ENCODE results near the gene ME3.
"Not testable (repeated sequence)": the region's sequence is repeated elsewhere in the genome, so short reads cannot be mapped to it uniquely, and the experiment has no call there.

ME3 gene

DNA sequence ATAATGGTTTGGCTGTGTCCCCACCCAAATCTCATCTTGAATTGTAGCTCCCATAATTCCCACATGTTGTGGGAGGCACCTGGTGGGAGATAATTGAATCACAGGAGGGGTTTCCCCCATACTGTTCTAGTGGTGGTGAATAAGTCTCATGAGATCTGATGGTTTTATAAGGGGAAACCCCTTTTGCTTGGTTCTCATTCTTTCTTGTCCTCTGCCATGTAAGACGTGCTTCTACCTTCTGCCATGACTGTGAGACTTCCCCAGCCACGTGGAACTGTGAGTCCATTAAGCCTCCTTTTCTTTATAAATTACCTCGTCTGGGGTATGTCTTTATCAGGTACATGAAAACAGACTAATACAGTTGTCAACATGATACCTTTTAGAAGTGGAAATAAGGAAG is 53.0 kb downstream of the ME3 start:
- DNase-seq = not testable (repeated sequence)

DNA sequence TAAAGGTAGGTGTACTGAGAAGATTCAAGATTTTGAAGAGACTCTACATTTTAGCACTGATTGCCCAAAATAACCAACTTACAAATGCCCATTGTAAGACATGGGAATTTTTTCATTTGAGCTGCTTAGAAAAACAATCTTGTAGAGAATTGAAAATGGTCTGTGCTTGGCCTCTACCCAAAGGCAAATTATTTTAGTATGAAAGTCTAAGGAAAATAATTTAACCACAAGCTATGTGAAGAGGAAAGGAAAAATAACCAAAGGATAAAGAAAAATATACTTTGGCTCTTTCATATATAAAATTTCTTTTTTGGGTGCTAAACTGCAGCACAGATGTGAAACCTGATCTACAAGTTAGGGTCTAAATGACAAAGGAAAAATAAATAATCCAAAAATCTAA is 54.9 kb downstream of the ME3 start:
- DNase-seq = peak; percentile 88

DNA sequence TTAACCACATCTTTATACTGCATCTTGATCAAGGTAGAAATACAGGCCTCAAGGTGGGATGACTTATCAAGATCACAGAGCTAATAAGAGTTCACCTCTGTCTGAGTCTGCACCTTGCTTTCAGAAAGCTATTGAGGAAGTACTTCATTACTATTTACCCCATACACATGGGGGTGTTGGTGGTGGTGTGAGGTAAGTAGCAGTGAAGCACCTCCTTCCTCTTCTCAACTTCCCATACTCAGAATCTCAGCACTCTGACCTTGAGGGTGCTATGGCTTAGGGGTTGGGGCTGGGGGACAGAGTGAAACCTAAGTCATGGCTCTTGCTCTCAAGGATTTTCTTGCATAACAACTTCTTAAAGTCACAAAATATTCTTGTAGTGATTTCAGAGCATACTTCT is 56.9 kb downstream of the ME3 start:
- DNase-seq = no peak

DNA sequence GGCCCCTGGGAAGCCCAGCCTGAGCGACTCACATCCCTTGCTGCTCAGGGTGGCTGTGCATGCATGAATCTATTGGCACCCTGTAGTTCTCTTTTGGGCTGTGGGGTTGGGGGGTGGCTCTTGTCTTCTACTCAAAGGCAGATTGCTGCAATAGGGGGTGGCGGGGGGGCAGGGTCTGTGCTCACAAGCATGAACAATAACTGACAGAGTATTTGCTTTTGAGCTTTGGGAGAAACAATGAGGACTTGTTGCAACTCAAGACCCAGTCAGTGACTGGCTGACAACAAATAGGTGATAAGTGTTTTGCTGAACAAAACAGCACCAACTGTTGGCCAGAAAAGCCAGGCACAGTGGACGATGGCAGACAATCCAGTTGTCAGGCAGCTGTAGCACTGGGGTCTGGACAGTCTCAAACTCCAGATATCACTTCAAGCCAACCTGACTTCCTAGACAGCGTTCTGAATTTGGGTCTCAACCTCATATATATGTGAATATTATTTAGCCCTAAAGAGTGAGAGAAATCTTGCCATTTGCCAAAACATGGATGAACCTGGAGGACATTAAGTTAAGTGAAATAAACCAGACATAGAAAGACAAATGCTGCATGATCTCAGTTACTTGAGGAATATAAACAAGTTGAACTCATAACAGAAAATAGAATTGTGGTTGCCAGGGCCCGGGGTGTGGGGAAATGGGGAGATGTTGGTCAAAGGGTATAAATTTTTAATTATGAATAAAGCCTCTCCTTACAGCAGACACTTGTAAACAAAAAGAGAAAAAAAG is 61.7 kb downstream of the ME3 start:
- DNase-seq = no peak

DNA sequence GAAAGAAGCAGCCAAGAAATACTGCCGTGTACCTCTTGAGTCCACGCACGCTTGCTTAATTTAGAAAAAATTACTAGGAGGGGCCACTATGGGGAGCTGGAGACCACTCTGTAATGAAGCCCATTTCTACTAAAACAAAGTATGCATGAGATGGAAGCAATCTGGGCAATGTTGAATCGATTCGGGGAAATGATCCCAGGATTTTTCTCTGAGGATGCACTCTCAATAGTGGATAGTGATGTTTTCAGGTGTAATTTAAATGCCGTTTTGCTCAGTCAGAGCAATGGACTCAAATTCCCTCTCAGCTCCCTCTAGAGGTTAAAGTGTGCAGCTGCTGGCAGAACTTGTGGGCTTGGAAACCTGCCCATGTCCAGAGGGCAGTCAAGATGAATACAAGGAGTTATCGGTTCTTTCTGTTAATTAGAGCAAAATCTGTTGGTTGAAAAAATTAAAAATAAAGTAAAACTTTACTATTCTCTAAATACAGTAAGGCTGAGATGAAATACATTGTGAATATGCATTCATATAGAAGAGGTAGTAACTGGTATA is 64.1 kb downstream of the ME3 start:
- DNase-seq = peak; percentile 80

DNA sequence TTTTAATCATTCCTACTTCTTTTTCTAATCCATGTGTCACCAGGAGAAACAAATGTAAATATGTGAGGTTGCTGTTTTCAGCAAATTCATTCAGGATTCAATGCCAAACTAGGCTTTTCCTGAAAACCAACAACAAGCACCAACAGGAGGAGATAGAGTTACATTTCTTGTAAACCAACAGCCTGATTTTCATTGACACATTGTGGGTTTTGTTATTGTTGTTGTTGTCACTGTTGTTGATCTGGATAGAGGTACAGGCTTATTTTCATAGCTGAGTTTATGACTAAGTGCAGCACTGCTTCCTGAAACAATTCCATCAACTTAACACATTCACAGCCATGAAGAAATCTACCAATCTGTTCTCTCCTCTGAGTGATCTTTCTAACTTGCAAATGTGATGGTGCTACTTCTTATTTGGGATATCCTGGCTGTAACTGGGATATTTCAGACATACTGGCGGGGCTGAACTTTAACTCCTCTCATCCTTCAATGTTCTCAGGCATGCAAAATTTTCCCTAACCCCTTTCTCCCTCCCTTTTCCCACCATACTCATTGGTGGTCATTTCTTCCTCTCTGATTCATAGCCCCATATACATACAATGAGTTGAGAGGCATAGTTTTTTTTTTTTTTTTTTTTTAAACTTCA is 65.5 kb downstream of the ME3 start:
- peak; percentile 69 for DNase-seq

DNA sequence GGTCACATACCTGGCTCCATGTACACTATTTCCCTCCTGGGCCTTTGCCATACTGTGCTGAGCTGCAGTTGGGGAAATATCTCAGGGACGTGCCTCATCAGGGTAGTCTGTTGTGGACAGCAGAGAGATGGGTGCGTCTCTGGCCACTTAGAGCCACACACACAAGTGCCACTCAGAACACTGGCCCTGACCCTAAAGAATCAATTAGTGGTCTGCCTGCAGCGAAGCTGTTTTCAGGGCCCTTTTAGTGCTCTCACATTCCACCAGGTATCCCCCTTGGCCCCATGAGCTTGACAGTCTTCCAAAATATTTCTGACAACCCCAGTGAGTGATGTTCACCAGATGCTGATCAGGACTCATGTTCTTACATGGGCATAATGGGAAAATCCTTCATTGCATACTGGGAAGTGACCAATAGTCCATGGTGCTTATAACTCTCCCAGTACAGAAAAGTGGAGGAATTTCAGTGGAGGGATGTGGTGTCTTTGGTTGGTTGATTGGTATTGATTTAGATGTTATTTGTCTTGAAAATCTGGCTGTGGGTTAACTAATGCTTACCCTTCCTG is 66.1 kb downstream of the ME3 start:
- DNase-seq = no peak

DNA sequence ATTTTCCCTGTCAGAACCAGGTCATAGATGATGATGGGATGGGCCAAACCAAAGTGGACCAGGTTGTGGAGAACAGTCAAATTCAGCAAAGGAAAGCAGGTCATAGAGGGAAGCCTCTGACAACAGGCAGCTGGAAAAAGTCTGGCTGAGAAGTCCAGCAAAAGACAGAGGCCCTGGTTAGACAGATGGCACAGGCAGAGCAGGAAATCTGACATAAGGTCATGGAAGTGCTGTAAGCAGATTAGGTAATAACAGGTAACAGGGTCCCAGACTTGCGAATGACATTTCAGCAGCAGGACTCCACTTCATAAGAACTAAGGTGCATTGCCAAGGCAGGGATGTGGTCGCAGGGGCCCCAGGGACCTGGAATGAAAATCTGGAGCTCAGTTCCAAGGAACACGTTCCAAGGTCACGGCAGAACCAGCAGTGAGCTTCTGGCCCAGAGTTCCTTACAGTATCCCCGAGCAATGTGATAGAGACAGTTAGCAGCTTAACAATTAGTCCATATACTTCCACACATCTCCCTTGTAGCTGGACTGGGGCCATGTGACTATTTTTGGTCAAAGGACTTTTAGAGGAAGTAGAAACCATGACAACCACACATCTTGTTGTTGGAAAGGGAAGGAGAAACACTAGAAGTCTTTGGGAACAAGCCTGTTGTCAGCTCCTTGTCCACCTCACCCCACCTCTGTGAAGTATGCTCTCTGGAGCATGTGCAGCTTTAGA is 75.4 kb downstream of the ME3 start:
- peak; percentile 54 for DNase-seq

DNA sequence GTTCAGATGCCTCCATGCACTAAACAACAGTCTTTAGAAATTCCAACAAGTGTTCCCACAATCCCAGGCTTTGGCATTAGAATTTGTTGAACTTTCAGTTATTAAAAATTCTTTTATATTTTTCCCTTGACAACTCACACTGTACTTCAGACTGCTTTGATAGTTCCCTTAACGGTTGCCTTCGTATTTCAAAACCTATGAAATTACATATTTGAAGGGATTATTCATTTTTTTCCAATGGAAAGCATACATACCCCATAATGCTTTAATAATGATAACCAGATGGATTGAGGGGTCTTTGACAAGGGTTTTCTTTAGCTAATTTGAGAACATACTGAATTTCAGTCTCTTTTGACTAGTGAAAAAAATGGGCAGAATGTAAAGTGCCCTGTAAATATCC is 76.5 kb downstream of the ME3 start:
- DNase-seq = no peak

DNA sequence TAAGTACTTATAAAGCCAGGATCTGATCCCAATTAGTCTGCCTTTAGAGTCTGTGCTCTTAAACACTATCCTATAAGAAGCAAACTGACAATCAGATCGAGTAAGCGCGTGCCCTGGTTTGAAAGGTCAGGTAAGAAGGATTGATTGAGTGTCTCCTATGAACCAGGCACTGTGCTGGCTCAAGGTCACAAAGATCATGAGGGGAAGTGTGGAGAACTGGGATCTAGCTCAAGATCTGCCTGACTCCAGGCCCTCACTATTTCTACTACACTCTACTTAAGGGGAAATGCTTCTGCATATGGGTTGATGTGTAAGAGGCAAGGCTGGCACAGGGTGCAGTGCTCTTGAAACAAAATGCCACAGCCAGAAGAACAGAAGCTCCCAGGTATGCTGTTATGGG is 77.0 kb downstream of the ME3 start:
- DNase-seq = no peak

DNA sequence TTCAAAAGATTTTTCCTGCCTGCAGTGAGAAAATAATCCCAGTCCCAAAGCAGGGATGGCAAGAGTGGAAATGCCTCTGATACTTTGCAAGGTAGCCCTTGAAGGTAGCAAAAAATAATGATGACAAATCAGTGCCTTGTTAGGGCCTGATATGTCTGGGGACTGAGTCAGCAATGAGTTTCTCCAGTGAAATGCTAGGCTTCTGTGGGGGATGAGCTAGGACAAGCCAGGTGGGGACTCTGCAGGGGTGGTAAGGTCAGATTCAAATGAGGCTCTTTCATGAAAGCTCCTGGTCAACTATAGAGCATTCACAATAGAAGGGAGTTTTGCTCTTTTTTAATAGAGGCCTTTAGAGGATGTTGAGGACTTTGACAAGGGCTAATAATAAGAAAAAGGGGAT is 77.7 kb downstream of the ME3 start:
- DNase-seq = no peak

DNA sequence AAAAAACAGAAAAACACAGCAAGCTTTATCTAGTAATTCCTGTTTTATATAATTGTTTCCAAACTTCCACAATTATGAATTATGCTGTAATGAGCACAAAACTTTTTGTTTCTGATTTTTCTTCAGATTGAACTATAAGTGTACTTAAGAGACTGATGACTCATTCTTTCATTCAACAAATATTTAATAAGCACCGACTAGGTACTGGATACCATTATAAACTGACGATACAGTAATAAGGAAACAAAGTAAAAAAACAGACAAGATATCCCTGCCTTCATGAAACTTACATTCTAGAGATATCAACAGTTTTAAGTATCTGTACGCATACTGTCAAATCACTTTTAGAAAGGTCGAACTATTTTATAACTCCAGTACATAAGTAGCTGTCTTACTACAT is 78.6 kb downstream of the ME3 start:
- DNase-seq = no peak

DNA sequence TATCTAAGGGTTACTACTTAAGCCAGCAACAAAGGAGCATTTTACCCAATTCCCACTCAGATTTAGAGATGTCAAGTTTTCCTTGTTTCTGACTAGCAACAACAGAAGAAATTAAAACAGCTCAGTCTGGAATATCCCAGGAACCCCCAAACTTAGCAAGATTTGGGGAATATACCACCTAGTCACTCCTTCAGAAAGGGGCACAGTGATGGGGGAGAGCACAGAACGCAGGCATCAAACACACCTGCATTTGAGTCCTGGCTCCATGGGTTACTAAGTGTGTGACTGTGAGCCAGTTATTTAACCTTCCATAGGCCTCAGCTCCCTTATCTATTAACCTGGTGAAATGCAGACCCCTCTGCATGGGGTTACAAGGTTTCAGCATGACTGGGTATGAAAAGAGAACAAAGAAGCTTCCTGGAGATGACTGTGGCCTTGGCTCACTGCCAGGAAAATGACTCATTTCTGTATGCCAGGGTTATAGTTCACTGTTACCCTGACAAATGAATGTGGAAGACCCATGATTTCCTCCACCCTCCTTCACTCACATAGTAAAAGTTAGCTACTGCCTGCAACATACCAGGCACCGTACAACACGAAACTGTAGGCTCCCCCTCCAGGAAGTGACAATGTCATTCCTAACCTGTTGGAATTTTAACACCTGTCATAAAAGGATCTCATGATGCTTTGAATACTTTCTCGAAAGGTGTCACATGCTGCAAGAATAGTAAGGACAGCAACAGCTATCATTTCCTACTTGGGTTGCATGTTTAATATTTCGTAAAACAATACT is 79.6 kb downstream of the ME3 start:
- peak; percentile 79 for DNase-seq

DNA sequence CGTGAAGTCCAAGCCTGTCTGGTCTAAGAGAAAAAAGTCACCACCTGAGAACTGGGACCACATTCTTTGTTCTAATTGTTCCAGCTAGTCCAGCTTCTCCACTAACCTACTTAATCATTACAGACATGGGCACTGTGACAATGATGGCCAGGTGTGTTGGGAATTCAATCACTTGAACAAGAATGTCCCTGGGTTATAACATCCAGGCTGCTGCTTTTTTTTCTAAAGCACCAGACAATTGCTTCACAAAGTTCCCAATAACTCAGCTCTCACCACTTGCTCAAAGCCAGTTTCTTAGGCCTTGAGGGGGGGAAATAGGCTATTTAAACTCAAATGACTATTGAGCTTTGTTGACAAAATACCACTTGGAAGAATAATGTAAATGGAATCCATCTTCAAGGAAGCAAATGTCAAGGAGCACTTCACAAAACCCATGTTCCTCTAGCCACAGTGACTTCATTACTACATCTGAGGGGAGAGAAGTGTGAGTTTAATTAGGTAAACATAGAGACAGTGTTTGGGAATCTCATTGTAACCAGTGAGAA is 80.3 kb downstream of the ME3 start:
- DNase-seq = peak; percentile 67

DNA sequence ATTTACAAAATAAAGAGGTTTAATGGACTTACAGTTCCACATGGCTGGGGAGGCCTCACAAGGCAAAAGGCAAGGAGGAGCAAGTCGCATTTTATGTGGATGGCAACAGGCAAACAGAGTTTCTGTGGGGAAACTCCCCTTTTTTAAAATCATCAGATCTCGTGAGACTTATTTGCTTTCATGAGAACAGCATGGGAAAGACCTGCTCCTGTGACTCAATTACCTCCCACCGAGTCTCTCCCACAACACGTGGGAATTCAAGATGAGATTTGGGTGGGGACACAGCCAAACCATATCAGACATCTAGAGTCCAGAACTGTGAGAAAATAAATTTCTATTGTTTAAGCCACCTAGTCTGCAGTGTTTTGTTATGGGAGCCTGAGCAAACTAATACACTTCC is 80.8 kb downstream of the ME3 start:
- DNase-seq = no peak

DNA sequence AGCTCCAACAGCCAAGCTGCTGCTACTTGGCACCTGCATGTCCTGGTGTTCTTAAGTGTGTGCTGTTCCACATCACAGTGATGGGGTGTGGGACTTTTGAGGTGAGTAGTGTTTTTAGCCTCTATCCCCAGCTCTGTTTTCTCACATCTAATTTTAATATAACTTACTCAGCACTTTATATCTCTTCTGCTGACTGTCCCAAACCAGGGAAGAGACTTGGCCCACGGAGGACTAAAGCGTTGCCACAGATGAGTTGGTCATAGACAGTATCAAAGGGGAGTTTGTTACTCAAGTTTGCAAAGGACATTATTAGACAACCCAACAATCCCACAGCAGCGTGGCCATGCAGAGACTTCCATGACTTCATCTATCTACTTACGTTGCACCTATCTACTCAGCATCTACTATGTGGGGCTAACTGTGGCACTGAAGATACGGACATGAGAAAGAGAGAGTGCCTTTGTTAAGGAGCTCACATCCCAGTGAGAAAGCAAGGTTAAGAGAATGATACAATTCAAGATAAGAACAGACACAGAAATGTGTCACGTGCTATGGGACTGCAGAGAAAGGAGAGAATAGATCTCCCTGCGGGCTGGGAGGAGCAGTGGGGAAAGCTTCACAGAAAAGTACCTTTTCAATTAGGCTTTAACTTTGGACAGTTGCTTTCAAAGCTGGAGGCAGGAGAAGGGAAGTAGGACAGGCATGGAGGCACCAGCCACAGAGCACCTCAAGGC is 82.4 kb downstream of the ME3 start:
- no peak for DNase-seq

DNA sequence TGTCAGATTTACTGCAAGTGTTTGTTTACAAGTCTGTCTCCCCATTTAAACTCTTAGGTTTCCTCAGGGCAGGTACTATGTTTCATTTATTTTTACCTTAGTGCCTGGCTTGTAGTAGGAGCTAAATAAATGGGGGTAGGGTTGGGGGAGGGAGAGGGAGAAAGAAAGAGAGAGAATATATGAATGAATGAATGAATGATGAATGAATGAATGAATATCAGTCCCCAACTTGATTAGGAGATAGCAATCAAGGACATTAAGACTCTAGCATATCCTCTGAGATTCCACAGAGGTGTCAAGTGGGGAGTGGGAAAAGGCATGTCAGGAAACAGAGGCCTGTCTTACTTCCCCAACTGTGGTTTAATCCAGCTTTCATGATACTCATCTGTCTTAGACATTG is 83.2 kb downstream of the ME3 start:
- no peak for DNase-seq

DNA sequence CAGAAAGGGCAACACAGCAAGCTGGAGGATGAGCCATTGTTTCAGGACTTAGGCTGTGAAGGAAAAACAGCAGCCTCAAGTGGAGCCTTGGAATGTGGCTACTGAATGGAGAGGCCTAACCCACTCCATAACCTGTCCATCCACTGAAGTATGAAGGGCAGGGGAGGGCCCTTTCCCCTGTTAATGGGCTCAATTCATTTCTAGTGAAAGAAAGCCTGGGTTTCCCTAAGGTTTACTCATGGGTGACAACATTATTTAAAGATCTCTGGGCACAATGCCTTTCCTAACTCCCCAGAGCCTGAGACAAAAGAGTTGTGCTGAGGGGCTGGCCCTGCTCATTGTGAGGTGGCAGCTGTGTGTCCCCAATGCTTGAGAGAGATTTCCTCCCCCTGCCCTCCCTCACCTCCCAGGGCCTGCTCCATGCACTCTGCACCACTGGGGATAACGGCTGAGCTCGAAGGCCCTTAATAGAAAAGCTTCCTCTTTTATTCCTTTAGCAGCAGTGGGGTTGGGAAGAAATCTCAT is 83.8 kb downstream of the ME3 start:
- no peak for DNase-seq

DNA sequence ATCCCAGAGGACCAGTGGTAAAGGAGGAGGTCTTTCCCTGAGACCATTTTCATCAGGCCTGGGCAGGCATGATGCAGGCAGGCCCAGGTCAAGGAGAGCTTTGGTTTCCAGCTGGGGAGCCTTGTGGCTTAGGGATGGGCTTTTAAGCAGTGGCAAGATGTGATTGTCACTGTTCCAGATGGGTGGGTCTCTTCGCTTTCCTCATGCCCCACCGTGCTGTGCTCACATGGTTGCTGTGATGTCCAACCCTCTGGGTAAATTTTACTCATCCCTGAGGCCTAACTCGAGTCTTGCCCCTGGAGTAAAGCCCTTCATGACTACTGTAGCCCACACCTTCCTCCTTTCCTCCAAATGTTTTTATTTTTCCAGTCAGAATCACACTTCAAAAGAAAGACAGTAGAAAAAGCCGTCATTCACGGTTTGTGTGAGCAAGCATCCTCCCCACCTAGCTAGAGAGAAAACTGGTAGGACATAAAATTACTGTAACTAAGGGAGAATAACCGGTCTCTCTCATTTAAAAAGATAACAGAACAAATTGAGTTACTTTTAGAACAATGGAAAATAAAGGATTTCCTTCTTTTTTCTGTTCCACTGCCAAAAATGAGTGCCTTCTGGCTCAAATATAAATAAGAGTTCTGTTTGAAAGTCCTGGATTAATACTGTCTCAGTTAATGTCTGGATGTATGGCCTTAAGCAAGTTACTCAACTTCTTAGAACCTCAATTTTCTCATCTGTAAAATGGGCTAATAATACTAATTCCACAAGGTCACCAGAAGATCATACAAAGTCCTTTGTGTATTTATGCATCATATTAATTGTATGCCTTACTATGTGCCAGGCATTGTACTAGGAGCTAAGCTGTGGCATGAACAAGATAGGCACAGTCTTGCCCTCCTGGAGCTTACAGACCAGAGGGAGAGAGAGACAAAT is 84.9 kb downstream of the ME3 start:
- no peak for DNase-seq

DNA sequence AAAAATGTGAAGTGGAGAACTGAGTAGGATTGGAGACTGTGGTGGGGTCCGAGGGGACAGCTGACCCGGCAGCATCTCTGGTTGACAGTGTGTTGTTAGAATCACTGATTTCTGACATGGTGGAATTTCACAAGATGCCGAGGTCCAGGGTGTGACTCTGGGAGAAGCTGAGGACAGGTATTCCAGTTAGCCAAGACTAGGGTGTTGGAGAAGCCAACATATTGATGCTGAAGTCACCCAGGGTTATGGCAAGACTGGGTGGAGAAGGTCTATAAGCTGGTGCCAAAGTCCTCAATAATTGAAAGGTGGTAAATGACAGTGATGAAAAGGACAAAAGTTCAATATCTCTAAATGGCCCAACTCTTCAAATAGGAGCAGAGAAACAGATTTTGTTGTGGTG is 86.1 kb downstream of the ME3 start:
- DNase-seq = no peak

All from fibroblast of skin of scalp (primary cell).